Neural progenitor cell (in vitro differentiated cells): ENCODE results near the gene MAN1A1.

ENCODE experiments used
- EZH2 ChIP-seq: fragments of 200-600 bp; sonication (generic); IDR thresholded peaks from 2 replicates; pipeline ENCODE4 v1.6.1; 2017; ENCODE audit warnings: antibody characterized with exemption, mild to moderate bottlenecking, moderate library complexity
- EZH2phosphoT487 ChIP-seq: fragments of 200-600 bp; sonication (generic); IDR thresholded peaks from 2 replicates; pipeline ENCODE4 v1.6.1; 2017; ENCODE audit warnings: antibody characterized with exemption
- TF ChIP-seq, protein P1 (sequence below): fragments of 200-600 bp; sonication (generic); IDR thresholded peaks from 2 replicates; pipeline ENCODE4 v1.5.1; 2017; ENCODE audit warnings: antibody characterized with exemption, mild to moderate bottlenecking

DNA sequence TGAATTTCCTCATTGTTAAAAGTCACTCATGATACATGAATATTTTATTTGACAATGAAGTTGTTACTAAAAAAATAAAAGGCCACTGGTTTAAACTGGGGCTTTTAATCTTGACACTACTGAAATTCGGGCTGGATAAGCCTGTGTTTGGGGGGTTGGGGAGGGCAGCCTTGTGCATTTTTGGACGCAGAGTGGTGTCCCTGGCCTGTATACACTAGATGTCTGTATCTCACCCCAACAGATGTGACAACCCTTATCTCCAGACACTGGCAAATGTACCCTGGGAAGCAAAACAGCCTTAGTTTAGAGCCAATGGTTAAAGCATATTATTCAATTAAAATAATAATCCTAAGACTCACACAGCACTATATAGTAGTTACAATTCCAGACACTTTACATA, 24.8 kb downstream of the MAN1A1 start:
- TF ChIP-seq, protein P1, sequence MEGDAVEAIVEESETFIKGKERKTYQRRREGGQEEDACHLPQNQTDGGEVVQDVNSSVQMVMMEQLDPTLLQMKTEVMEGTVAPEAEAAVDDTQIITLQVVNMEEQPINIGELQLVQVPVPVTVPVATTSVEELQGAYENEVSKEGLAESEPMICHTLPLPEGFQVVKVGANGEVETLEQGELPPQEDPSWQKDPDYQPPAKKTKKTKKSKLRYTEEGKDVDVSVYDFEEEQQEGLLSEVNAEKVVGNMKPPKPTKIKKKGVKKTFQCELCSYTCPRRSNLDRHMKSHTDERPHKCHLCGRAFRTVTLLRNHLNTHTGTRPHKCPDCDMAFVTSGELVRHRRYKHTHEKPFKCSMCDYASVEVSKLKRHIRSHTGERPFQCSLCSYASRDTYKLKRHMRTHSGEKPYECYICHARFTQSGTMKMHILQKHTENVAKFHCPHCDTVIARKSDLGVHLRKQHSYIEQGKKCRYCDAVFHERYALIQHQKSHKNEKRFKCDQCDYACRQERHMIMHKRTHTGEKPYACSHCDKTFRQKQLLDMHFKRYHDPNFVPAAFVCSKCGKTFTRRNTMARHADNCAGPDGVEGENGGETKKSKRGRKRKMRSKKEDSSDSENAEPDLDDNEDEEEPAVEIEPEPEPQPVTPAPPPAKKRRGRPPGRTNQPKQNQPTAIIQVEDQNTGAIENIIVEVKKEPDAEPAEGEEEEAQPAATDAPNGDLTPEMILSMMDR, result no peak
- TF ChIP-seq EZH2 (no peak), EZH2phosphoT487 (no peak)
